ENCODE results near the gene MEOX1.

MEOX1 gene

GRCh38 chr17:43679911-43680310 lies 18.2 kb upstream of the MEOX1 start:
- DNase-seq = no peak

GRCh38 chr17:43679401-43679800 lies 17.7 kb upstream of the MEOX1 start:
- no peak for DNase-seq

DNA sequence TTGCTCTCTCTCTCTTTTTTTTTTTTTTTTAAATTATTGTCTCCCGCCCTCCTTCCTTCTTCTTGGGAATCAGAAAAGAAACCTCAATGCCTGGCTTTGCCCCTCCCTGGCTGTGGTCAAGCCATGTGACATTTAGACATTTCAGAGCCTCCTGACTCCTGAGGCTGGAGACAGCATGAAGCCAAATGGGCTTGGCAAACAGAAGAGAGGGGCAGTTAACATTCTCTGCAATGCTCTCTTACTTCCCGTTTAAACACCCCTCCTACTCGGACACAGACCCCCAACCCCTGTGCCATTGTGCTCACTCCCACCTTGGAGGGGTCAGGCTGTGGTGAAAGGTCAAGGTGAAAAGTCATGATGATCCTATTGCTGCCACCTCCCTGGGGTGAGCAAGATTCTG lies 14.7 kb upstream of the MEOX1 start:
- no peak for DNase-seq

DNA sequence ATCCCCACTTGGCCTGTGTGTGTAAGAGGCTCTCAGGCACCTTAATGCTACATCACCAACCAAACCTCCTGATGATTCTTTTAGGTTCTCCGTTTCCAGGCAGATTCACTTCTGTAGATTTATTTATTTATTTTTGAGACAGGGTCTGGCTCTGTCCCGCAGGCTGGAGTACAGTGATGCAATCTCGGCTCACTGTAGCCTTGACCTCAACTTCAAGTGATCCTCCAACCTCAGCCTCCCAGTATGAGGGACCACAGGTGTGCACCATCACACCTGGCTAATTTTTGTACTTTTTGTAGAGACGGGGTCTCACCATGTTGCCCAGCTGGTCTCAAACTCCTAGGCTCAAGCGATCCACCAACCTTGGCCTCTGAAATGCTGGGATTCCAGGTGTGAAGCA lies 12.7 kb upstream of the MEOX1 start:
- DNase-seq = no peak

- DNase-seq = peak; percentile 75
Measured at GRCh38 chr17:43673516-43674323, 12.0 kb upstream of the MEOX1 start.

DNA sequence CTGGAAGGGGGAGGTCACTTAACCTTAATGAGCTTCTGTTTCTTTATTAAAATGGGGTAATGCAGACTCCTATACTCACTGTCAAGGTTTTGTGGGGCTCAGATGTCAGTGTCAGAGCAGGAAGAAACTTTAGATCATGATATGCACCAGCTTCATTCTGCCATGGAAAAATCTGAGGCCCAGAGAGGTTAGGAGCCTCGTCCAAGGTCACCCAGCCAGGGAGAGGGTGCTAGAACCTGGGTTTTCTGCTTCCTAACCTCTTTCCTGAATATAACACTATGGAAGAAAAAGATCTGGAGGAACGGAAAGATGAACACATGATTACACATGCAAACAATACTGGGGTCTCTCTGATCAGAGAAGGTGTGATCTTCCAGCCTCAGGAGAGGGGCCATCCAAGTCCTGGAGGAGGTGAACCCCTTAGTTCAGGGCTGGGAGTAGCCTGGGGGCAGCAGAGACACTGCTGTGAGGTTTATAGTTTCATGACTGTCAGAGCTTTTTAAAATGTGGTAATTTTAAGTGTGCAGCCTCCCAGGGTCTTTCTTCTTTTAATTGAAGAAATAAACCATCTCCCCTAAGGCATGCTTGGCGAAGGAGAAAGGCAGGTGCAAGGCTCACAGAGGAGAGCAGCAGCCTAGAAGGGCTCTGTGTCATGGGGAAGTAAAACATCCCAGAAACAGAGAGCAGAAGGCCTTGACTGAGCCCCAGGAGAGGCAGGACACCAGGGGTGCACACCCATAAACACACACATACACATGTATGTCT lies 10.2 kb upstream of the MEOX1 start:
- no peak for DNase-seq

DNA sequence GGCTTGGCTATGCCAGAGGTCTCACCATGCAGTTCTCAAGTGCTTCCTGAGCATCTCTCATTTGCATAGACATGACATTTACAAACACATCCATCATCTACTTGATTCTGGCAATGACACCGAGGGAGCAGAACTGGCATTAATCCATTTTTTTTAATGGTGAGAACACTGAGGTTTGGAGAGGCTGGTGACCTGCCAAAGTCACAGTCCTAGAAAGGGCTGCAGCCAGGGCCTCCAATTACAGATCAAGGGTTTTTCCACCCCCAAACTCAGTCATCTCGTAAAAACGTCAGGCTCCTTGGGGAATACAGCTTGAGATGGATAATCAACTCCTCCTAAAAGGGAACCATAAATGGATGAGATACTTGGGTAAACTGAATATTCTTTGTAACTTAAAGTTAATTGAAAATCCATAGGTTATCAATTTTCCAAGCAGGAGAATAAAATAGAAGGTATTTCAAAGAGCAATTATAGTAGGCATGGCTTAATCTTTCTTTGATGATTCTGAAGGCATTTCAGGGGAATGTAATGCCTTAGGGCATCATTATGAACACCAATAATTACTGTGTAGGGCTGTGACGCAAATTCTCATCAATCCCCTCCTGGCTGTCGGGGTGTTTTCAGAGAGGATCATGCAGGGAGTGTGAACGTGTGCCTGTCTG lies 9.4 kb upstream of the MEOX1 start:
- DNase-seq = no peak

- no peak for DNase-seq
Measured at GRCh38 chr17:43670645-43671030, 8.9 kb upstream of the MEOX1 start.

- DNase-seq = no peak
Measured at GRCh38 chr17:43669971-43670644, 8.4 kb upstream of the MEOX1 start.

GRCh38 chr17:43667947-43668348 lies 6.2 kb upstream of the MEOX1 start:
- DNase-seq = no peak

DNA sequence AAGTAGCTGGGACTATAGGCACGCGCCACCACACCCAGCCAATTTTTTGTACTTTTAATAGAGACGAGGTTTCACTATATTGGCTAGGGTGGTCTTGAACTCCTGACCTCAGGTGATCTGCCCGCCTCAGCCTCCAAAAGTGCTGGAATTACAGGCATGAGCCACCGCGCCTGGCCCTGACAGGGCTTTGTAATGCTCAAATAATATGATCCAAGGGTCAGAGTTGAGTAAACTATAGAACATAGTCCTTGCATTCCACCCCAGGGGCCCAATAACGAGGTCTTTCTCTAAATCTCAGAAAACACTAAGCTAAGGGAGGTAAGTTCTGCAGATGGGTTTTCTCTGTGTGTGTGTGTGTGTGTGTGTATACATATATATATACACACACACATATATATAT lies 5.8 kb upstream of the MEOX1 start:
- no peak for DNase-seq

DNA sequence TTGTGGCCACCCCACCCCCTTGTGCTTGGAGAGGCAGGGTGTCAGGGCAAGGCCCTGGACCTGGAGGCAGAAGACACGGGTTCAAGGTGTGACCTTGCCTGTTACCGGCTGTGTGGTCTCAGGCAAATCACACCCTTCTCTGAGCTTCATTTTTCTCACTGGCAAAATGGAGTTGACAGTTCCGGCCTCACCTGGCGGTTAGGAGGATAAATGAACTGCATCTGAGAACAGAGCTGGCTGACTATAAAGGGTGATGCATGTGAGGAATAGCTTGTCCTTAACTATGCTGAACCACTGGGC lies 4.2 kb upstream of the MEOX1 start:
- no peak for DNase-seq

DNA sequence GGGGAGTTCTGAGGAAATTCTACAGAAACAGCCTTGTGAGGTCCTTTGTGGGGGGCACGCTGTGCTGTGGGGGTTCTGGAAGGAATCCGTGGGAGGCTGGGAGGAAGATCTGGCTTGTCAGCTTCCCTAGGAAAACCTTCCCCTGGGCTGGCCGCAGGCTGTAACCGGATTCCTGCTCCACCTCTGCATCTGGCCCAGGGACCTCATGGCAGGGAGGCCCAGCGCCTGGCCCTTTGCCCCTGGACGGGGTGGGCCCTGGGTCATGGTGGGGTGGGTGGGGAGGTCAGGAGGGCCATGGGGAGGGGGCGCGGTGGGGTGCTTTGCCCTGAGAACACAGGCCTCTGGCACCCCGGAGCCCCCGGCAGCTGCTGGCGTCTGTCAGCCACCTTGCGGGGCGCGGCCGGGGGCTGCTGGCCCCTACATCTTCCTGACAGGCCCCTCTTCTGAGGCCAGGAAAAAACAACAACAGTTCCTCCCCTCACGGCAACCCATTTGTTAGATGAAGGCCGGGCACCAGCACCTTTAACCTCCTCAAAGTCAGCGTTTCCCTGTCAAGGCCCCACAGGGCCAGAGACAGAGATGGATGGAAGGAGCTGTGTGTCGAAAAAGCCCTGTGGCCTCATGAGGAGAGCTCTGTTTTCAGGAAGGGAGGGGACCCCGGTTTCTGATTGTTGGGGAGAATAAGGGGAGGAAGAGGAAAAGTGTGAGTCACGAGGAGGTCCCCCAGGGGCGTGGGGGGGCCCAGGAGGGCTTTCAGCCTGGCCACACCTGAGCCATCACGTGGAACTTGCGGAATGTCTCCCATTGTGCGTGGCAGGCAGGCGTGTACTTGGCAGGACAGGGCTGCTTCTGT lies 3.6 kb upstream of the MEOX1 start:
- DNase-seq = no peak

DNA sequence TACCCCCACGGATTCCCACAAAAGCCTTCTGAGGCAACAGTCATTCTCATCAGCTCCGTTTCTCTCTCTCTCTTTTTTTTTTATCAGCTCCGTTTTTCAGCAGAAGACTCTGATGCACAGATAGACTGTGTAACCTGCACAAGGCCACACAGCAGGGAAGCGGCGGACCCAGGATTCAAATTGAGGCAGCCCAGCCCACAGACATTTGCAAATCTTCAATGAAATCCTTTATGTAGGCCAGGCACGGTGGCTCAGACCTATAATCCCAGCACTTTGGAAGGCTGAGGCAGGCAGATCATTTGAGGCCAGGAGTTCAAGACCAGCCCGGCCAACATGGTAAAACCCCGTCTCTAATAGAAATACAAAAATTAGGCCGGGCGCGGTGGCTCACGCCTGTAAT lies 2.4 kb upstream of the MEOX1 start:
- no peak for DNase-seq

DNA sequence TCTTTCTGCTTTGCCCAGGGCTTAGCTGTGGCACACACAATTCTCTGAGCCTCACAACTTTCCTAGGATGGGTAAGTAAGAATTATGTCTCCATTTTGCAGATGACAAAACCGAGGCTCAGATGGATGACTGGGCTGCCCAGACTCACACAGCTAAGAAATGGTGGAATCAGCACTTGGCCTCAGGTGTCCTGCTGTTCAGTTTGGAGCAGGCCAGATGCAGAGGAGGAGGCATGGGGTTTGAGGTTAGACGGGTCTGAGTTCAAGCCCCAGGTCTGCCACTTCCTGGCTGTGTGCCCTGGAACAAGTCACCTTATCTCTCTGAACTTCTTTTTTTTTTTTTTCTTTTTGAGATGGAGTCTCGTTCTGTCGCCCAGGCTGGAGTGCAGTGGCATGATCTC lies 1.7 kb upstream of the MEOX1 start:
- no peak for DNase-seq

- no peak for DNase-seq
Measured at GRCh38 chr17:43662413-43663141, 855 bp upstream of the MEOX1 start.

GRCh38 chr17:43660816-43661493 lies 767 bp downstream of the MEOX1 start:
- DNase-seq = no peak

- no peak for DNase-seq
Measured at GRCh38 chr17:43659823-43660617, 1.7 kb downstream of the MEOX1 start.

- DNase-seq = no peak
Measured at GRCh38 chr17:43658900-43659299, 2.8 kb downstream of the MEOX1 start.

- DNase-seq = no peak
Measured at GRCh38 chr17:43655693-43656255, 5.9 kb downstream of the MEOX1 start.
